ENCODE results near the gene DNAJC1. TPM values are rescaled to one million over a fixed set of nuclear protein-coding genes. Genes with fewer than 3 reads are reported as not detected.

DNAJC1 gene
- total RNA-seq, 1 experiment from 2014 or later, result 3.2 TPM

DNA sequence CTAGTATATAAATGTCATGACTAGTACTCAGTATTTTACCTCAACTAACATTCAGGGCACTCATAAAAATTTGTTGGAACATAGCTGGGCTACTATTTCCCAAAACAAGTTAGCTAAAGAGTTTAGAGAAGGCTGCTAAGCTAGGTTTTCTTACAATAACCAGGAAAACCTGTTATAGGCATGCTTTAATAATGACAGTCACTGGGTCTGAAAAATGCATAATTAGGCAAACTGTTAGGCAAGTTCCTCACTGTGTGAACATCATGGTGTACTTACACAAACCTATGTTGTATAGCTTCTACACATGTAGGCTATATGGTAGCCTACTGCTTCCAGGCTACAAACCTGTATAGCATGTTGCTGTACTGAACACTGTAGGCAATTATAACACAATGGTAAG is 79.0 kb downstream of the DNAJC1 start:
- Histone ChIP-seq H3K9ac (ENCODE audit: low read length) (no peak overlapping the region), H4K20me1 (ENCODE audit: insufficient read depth, low read depth, low read length) (no peaks in the 10 kb centered on the region), H3K27me3 (ENCODE audit: low read length) (no peaks in the 10 kb centered on the region), H3K79me2 (ENCODE audit: low read length) (no peaks in the 10 kb centered on the region), H3K36me3 (ENCODE audit: insufficient read depth, low read length) (no peaks in the 10 kb centered on the region), H3K27ac (ENCODE audit: low read length) (no peak overlapping the region), H2AFZ (ENCODE audit: low read length) (no peak overlapping the region), H3K9me2 (replicated peaks; ENCODE audit: insufficient read depth, low read length) (no peaks in the 10 kb centered on the region), H3K9me3 (ENCODE audit: low read length) (no peaks in the 10 kb centered on the region), H3K4me1 (ENCODE audit: low read length) (no peaks in the 10 kb centered on the region), H3K4me2 (ENCODE audit: low read depth, low read length, poor library complexity, severe bottlenecking) (no peak overlapping the region), H3K4me3 (ENCODE audit: low read length) (no peak overlapping the region)
- DNase-seq, result no peak

DNA sequence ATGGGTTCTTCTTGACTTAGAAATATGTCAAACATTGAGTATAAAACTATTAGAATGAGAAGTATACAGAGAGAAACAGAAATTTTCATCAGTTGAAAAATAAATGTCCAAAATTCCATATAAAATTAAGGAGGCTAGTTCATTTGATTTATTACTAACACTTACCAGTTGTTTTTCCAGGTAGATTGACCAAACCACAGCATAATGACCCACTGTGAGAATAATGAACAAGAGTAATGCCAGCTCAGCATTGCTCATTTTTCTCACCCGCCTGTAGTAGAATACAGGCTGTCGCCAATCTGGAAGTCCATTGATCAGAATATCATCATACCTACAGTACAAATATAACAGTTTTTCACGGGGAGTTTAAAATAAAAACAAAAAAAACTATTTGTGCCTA is 82.9 kb downstream of the DNAJC1 start:
- no peaks in the 10 kb centered on the region for H3K9me3 ChIP-seq (ENCODE audit: low read length)
- no peak overlapping the region for H2AFZ ChIP-seq (ENCODE audit: low read length)
- DNase-seq, result no peak
- H3K36me3 ChIP-seq (ENCODE audit: insufficient read depth, low read length), result no peaks in the 10 kb centered on the region
- no peak overlapping the region for H3K27ac ChIP-seq (ENCODE audit: low read length)
- no peak overlapping the region for H3K4me3 ChIP-seq (ENCODE audit: low read length)
- H3K4me1 ChIP-seq (ENCODE audit: low read length), result no peaks in the 10 kb centered on the region
- no peaks in the 10 kb centered on the region for H3K79me2 ChIP-seq (ENCODE audit: low read length)
- H3K4me2 ChIP-seq (ENCODE audit: low read depth, low read length, poor library complexity, severe bottlenecking), result no peak overlapping the region
- no peaks in the 10 kb centered on the region for H3K27me3 ChIP-seq (ENCODE audit: low read length)
- H3K9ac ChIP-seq (ENCODE audit: low read length), result no peak overlapping the region
- H4K20me1 ChIP-seq (ENCODE audit: insufficient read depth, low read depth, low read length), result no peaks in the 10 kb centered on the region
- no peaks in the 10 kb centered on the region for H3K9me2 ChIP-seq (replicated peaks; ENCODE audit: insufficient read depth, low read length)

- H3K9me3 ChIP-seq (ENCODE audit: low read length), result no peaks in the 10 kb centered on the region
- H3K4me2 ChIP-seq (ENCODE audit: low read depth, low read length, poor library complexity, severe bottlenecking), result no peak overlapping the region
- H3K27me3 ChIP-seq (ENCODE audit: low read length), result no peaks in the 10 kb centered on the region
- no peaks in the 10 kb centered on the region for H3K79me2 ChIP-seq (ENCODE audit: low read length)
- no peak overlapping the region for H3K27ac ChIP-seq (ENCODE audit: low read length)
- H3K4me1 ChIP-seq (ENCODE audit: low read length), result no peaks in the 10 kb centered on the region
- no peak overlapping the region for H3K9ac ChIP-seq (ENCODE audit: low read length)
- H2AFZ ChIP-seq (ENCODE audit: low read length), result no peak overlapping the region
- no peak for DNase-seq
- H3K9me2 ChIP-seq (replicated peaks; ENCODE audit: insufficient read depth, low read length), result no peaks in the 10 kb centered on the region
- no peak overlapping the region for H3K4me3 ChIP-seq (ENCODE audit: low read length)
- H4K20me1 ChIP-seq (ENCODE audit: insufficient read depth, low read depth, low read length), result no peaks in the 10 kb centered on the region
- H3K36me3 ChIP-seq (ENCODE audit: insufficient read depth, low read length), result no peaks in the 10 kb centered on the region
These were observed 83.6 kb downstream of the DNAJC1 start for GRCh38 chr10:21919906-21920305.

GRCh38 chr10:21919117-21919516 is 84.4 kb downstream of the DNAJC1 start:
- H3K9me2 ChIP-seq (replicated peaks; ENCODE audit: insufficient read depth, low read length), result no peaks in the 10 kb centered on the region
- H3K27me3 ChIP-seq (ENCODE audit: low read length), result no peaks in the 10 kb centered on the region
- no peak overlapping the region for H3K4me3 ChIP-seq (ENCODE audit: low read length)
- H3K27ac ChIP-seq (ENCODE audit: low read length), result no peak overlapping the region
- no peaks in the 10 kb centered on the region for H3K36me3 ChIP-seq (ENCODE audit: insufficient read depth, low read length)
- H3K79me2 ChIP-seq (ENCODE audit: low read length), result no peaks in the 10 kb centered on the region
- H4K20me1 ChIP-seq (ENCODE audit: insufficient read depth, low read depth, low read length), result no peaks in the 10 kb centered on the region
- no peaks in the 10 kb centered on the region for H3K9me3 ChIP-seq (ENCODE audit: low read length)
- H3K4me1 ChIP-seq (ENCODE audit: low read length), result no peaks in the 10 kb centered on the region
- H3K4me2 ChIP-seq (ENCODE audit: low read depth, low read length, poor library complexity, severe bottlenecking), result no peak overlapping the region
- DNase-seq, result no peak
- H2AFZ ChIP-seq (ENCODE audit: low read length), result no peak overlapping the region
- no peak overlapping the region for H3K9ac ChIP-seq (ENCODE audit: low read length)

DNA sequence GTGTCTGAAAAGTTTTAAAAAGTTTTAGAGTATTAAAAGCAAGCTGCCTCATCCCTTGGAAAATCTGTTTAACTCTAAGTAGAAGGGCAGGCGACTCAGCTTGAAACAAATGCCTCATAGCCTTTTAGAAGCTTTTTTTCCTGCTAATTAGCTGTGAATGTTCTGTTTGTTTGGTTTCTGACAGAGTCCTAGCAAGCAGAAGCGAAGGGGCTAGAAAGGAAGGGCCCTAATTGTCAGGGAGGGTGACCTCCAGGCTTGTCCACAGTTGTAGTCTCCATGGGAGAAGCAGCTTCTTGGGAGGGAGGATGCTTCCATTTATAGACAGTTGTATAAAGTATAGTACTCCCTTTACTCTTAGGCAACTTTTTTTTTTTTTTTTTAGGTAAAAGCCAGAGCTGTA is 90.9 kb downstream of the DNAJC1 start:
- Histone ChIP-seq H4K20me1 (ENCODE audit: insufficient read depth, low read depth, low read length) (no peaks in the 10 kb centered on the region), H3K27ac (ENCODE audit: low read length) (no peak overlapping the region), H3K9me2 (replicated peaks; ENCODE audit: insufficient read depth, low read length) (no peaks in the 10 kb centered on the region), H3K79me2 (ENCODE audit: low read length) (no peaks in the 10 kb centered on the region), H2AFZ (ENCODE audit: low read length) (no peak overlapping the region), H3K9me3 (ENCODE audit: low read length) (no peaks in the 10 kb centered on the region), H3K36me3 (ENCODE audit: insufficient read depth, low read length) (no peaks in the 10 kb centered on the region), H3K4me3 (ENCODE audit: low read length) (no peak overlapping the region), H3K4me2 (ENCODE audit: low read depth, low read length, poor library complexity, severe bottlenecking) (no peak overlapping the region), H3K27me3 (ENCODE audit: low read length) (no peaks in the 10 kb centered on the region), H3K4me1 (ENCODE audit: low read length) (no peaks in the 10 kb centered on the region), H3K9ac (ENCODE audit: low read length) (no peak overlapping the region)
- DNase-seq, result no peak

GRCh38 chr10:21910798-21911197 is 92.7 kb downstream of the DNAJC1 start:
- H3K9ac ChIP-seq (ENCODE audit: low read length), result no peak overlapping the region
- no peak overlapping the region for H3K4me3 ChIP-seq (ENCODE audit: low read length)
- DNase-seq, result no peak
- H3K79me2 ChIP-seq (ENCODE audit: low read length), result no peaks in the 10 kb centered on the region
- H3K4me1 ChIP-seq (ENCODE audit: low read length), result no peaks in the 10 kb centered on the region
- no peaks in the 10 kb centered on the region for H3K27me3 ChIP-seq (ENCODE audit: low read length)
- no peaks in the 10 kb centered on the region for H3K9me2 ChIP-seq (replicated peaks; ENCODE audit: insufficient read depth, low read length)
- no peaks in the 10 kb centered on the region for H3K36me3 ChIP-seq (ENCODE audit: insufficient read depth, low read length)
- H4K20me1 ChIP-seq (ENCODE audit: insufficient read depth, low read depth, low read length), result no peaks in the 10 kb centered on the region
- H3K9me3 ChIP-seq (ENCODE audit: low read length), result no peaks in the 10 kb centered on the region
- no peak overlapping the region for H3K4me2 ChIP-seq (ENCODE audit: low read depth, low read length, poor library complexity, severe bottlenecking)
- no peak overlapping the region for H2AFZ ChIP-seq (ENCODE audit: low read length)
- H3K27ac ChIP-seq (ENCODE audit: low read length), result no peak overlapping the region

GRCh38 chr10:21907436-21907835 is 96.1 kb downstream of the DNAJC1 start:
- Histone ChIP-seq H3K27me3 (ENCODE audit: low read length) (no peaks in the 10 kb centered on the region), H3K36me3 (ENCODE audit: insufficient read depth, low read length) (no peaks in the 10 kb centered on the region), H3K9ac (ENCODE audit: low read length) (no peak overlapping the region), H2AFZ (ENCODE audit: low read length) (no peak overlapping the region), H3K9me2 (replicated peaks; ENCODE audit: insufficient read depth, low read length) (no peaks in the 10 kb centered on the region), H3K27ac (ENCODE audit: low read length) (no peak overlapping the region), H3K4me1 (ENCODE audit: low read length) (no peaks in the 10 kb centered on the region), H3K4me3 (ENCODE audit: low read length) (no peak overlapping the region), H4K20me1 (ENCODE audit: insufficient read depth, low read depth, low read length) (no peaks in the 10 kb centered on the region), H3K4me2 (ENCODE audit: low read depth, low read length, poor library complexity, severe bottlenecking) (no peak overlapping the region), H3K9me3 (ENCODE audit: low read length) (no peaks in the 10 kb centered on the region), H3K79me2 (ENCODE audit: low read length) (no peaks in the 10 kb centered on the region)
- no peak for DNase-seq

DNA sequence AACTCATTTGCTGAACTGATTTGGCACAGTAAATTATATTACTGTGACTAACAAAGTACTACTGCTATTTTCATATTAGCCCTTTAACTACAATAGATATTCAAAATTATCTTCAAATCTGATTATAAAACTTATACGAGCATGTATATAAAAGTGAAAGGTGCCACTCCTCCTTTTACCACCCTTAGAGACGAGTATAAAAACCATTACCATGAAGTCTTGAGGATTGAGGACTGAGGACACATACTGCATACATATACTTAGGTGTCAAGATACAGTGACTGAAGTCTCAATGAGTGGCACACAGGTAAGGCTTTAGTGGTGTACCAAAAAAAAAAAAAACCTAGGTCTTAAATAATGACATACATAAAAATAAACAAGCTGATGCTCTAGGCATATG is 98.6 kb downstream of the DNAJC1 start:
- Histone ChIP-seq H3K4me3 (ENCODE audit: low read length) (no peak overlapping the region), H3K27me3 (ENCODE audit: low read length) (no peaks in the 10 kb centered on the region), H2AFZ (ENCODE audit: low read length) (no peak overlapping the region), H3K4me1 (ENCODE audit: low read length) (no peaks in the 10 kb centered on the region), H3K9ac (ENCODE audit: low read length) (no peak overlapping the region), H3K9me3 (ENCODE audit: low read length) (no peaks in the 10 kb centered on the region), H3K4me2 (ENCODE audit: low read depth, low read length, poor library complexity, severe bottlenecking) (no peak overlapping the region), H4K20me1 (ENCODE audit: insufficient read depth, low read depth, low read length) (no peaks in the 10 kb centered on the region), H3K9me2 (replicated peaks; ENCODE audit: insufficient read depth, low read length) (no peaks in the 10 kb centered on the region), H3K27ac (ENCODE audit: low read length) (no peak overlapping the region), H3K79me2 (ENCODE audit: low read length) (no peaks in the 10 kb centered on the region), H3K36me3 (ENCODE audit: insufficient read depth, low read length) (no peaks in the 10 kb centered on the region)
- DNase-seq, result no peak

GRCh38 chr10:21899736-21900135 is 103.8 kb downstream of the DNAJC1 start:
- Histone ChIP-seq H3K9ac (ENCODE audit: low read length) (no peak overlapping the region), H3K27ac (ENCODE audit: low read length) (no peak overlapping the region), H3K4me2 (ENCODE audit: low read depth, low read length, poor library complexity, severe bottlenecking) (no peak overlapping the region), H3K4me3 (ENCODE audit: low read length) (no peak overlapping the region), H3K36me3 (ENCODE audit: insufficient read depth, low read length) (no peaks in the 10 kb centered on the region), H3K79me2 (ENCODE audit: low read length) (no peaks in the 10 kb centered on the region), H4K20me1 (ENCODE audit: insufficient read depth, low read depth, low read length) (no peaks in the 10 kb centered on the region), H2AFZ (ENCODE audit: low read length) (no peak overlapping the region), H3K27me3 (ENCODE audit: low read length) (no peaks in the 10 kb centered on the region), H3K9me2 (replicated peaks; ENCODE audit: insufficient read depth, low read length) (no peaks in the 10 kb centered on the region), H3K9me3 (ENCODE audit: low read length) (no peaks in the 10 kb centered on the region), H3K4me1 (ENCODE audit: low read length) (no peaks in the 10 kb centered on the region)
- DNase-seq, result no peak

All from Karpas-422 (cell line).